HepG2 (cell line): ENCODE results near the gene TNFSF9.

Experiments used
- CHD2 ChIP-seq: IDR thresholded peaks from 2 replicates; pipeline ENCODE4 v1.6.1; 2011; ENCODE audit warnings: low read depth, low read length, improper control_type of control experiment
- EZH2 ChIP-seq: conservative IDR thresholded peaks from 2 replicates; pipeline ENCODE4 v1.6.1; 2012; ENCODE audit warnings: mild to moderate bottlenecking, low read depth, low read length, moderate library complexity
- HDAC2 ChIP-seq: sonication (generic); formaldehyde crosslinking; IDR thresholded peaks from 2 replicates; pipeline ENCODE4 v1.4.0; 2020; ENCODE audit warnings: missing genetic modification reagents
- MLLT10 ChIP-seq: sonication (generic); formaldehyde crosslinking; IDR thresholded peaks from 2 replicates; pipeline ENCODE4 v1.4.0; 2020; ENCODE audit warnings: missing genetic modification reagents
- POLR2AphosphoS5 ChIP-seq: IDR thresholded peaks from 2 replicates; pipeline ENCODE4 v1.6.1; 2012; ENCODE audit warnings: low read depth, low read length
- SIN3A ChIP-seq: IDR thresholded peaks from 2 replicates; pipeline ENCODE4 v1.6.1; 2011; ENCODE audit warnings: low read depth, mild to moderate bottlenecking, control low read depth, low read length, borderline replicate concordance

- TF ChIP-seq CHD2 (no peak), HDAC2 (CRISPR knock-in tag) (no peak), MLLT10 (no peak), SIN3A (no peak), POLR2AphosphoS5 (no peak), EZH2 (no peak)
Measured at GRCh38 chr19:6494438-6495036, 36.3 kb upstream of the TNFSF9 start.
